Spleen (tissue), 7 donors: ENCODE results near the gene SLC25A11.

Source experiments
- CTCF ChIP-seq, 11 experiments: fragments of 200-600 bp in 7 of 11; fragments of 450-650 bp in 4 of 11; sonication (generic) in 4 of 11; IDR thresholded peaks in 8 of 11; conservative IDR thresholded peaks in 3 of 11; 1 replicate in 7 of 11; 2 replicates in 4 of 11; pipeline versions ENCODE4 v1.4.0 to v1.8.0; 2016 to 2021; ENCODE audit warnings: antibody characterized with exemption in 11 of 11, inconsistent platforms in 4 of 11, mild to moderate bottlenecking in 1 of 11
- POLR2A ChIP-seq, 3 donors: fragments of 450-650 bp; IDR thresholded peaks; one replicate each; pipeline ENCODE4 v1.5.1; 2017; ENCODE audit warnings: antibody characterized with exemption in 3 of 3, mild to moderate bottlenecking in 1 of 3
- donor health status: DM: no; HTN: no; CAD: no; lungs with moderate emphysema.
- donor health status: DM: no; HTN: no; CAD: no.
- donor health status: DM: no; HTN: no; CAD: no.

- TF ChIP-seq POLR2A (IDR thresholded peaks at IDR 0.05) (no peak), CTCF (IDR thresholded peaks at IDR 0.05 in 8 of 11, conservative IDR thresholded peaks at IDR 0.05 in 3 of 11) (no peak)
Observed at GRCh38 chr17:4892499-4893221, 47.2 kb downstream of the SLC25A11 start.
